ENCODE data around the gene RPP21.

The RPP21 gene

GRCh38 chr6:30355281-30355680 is 10.3 kb downstream of the RPP21 start:
- no peak overlapping the region for H2BK12ac ChIP-seq (ENCODE audit: low read length in 2 of 2)
- H3K4ac ChIP-seq (ENCODE audit: low read depth in 1 of 2, low read length in 2 of 2) = no peak overlapping the region
- DNase-seq = no peak
- H3K9me3 ChIP-seq (ENCODE audit: control insufficient read depth, low read length) = no peaks in the 10 kb centered on the region
- H3K4me1 ChIP-seq (ENCODE audit: control insufficient read depth, insufficient read depth, low read depth, low read length) = peaks cover 4% of the 10 kb centered on the region
- H4K8ac ChIP-seq (ENCODE audit: low read length) = no peak overlapping the region
- no peak overlapping the region for H2AFZ ChIP-seq (ENCODE audit: low read depth, low read length)
- no peak overlapping the region for H2BK120ac ChIP-seq (ENCODE audit: low read depth, low read length)
- no peak overlapping the region for H3K18ac ChIP-seq (ENCODE audit: low read depth in 1 of 2, low read length in 2 of 2)
- H3K4me3 ChIP-seq (ENCODE audit: insufficient read depth in 1 of 2, low read depth in 1 of 2, low read length in 2 of 2) = no peak overlapping the region
- peaks cover 36 to 43% of the 10 kb centered on the region in 2 experiments for H3K27me3 ChIP-seq (ENCODE audit: control insufficient read depth in 1 of 2, insufficient read depth in 1 of 2, low read length in 2 of 2)
- H3K9ac ChIP-seq (ENCODE audit: low read length) = no peak overlapping the region
- no peak overlapping the region for H2BK15ac ChIP-seq (ENCODE audit: low read depth, poor library complexity, severe bottlenecking)
- no peaks in the 10 kb centered on the region for H3K79me1 ChIP-seq (replicated peaks; ENCODE audit: low read length, poor library complexity, severe bottlenecking)
- 61% methylated on average over 4 of the region's 4 CpGs for WGBS
- no peak overlapping the region for H3K14ac ChIP-seq (ENCODE audit: low read length in 2 of 2)
- no peaks in the 10 kb centered on the region for H3K36me3 ChIP-seq (ENCODE audit: control insufficient read depth in 1 of 2, insufficient read depth in 2 of 2, low read depth in 1 of 2, low read length in 2 of 2)
- H2AK5ac ChIP-seq (ENCODE audit: low read length, severe bottlenecking) = no peak overlapping the region
- H3K4me2 ChIP-seq (ENCODE audit: low read length, poor library complexity, severe bottlenecking) = no peak overlapping the region
- no peak overlapping the region for H4K91ac ChIP-seq (ENCODE audit: low read length)
- no peak overlapping the region for H2BK5ac ChIP-seq (ENCODE audit: low read depth, low read length, poor library complexity, severe bottlenecking)
- no peak overlapping the region for H3K27ac ChIP-seq (ENCODE audit: low read length, poor library complexity, severe bottlenecking)
- no peak overlapping the region for H3K23ac ChIP-seq (ENCODE audit: low read length in 2 of 2)

DNA sequence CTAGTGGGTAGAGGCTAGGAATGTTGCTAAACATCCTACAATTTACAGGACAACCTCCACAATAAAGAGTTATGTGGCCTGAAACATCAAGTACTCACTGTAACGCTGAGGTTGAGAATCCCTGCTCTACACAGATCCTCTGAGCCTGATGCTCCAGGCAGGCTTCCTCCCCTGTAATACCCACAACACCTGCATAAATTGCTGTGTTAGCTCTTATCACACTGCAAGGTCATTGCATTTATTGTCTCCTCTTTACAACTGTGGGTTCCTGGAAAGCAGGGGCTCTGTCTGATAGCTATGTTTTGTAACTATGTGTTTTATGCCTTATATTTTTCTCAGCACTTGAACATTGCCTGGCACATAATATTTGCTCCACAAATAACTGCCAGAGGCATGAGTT is 11.6 kb downstream of the RPP21 start:
- no peak overlapping the region for H3K27ac ChIP-seq (ENCODE audit: low read length, poor library complexity, severe bottlenecking)
- H3K18ac ChIP-seq (ENCODE audit: low read depth in 1 of 2, low read length in 2 of 2) = no peak overlapping the region
- H3K4me1 ChIP-seq (ENCODE audit: control insufficient read depth, insufficient read depth, low read depth, low read length) = peaks cover 4% of the 10 kb centered on the region
- no peak overlapping the region for H3K14ac ChIP-seq (ENCODE audit: low read length in 2 of 2)
- no peaks in the 10 kb centered on the region for H3K79me1 ChIP-seq (replicated peaks; ENCODE audit: low read length, poor library complexity, severe bottlenecking)
- no peak overlapping the region for H3K23ac ChIP-seq (ENCODE audit: low read length in 2 of 2)
- H3K36me3 ChIP-seq (ENCODE audit: control insufficient read depth in 1 of 2, insufficient read depth in 2 of 2, low read depth in 1 of 2, low read length in 2 of 2) = no peaks in the 10 kb centered on the region
- H2BK15ac ChIP-seq (ENCODE audit: low read depth, poor library complexity, severe bottlenecking) = no peak overlapping the region
- no peak overlapping the region for H3K9ac ChIP-seq (ENCODE audit: low read length)
- DNase-seq = no peak
- H2AK5ac ChIP-seq (ENCODE audit: low read length, severe bottlenecking) = no peak overlapping the region
- no peak overlapping the region for H3K4me2 ChIP-seq (ENCODE audit: low read length, poor library complexity, severe bottlenecking)
- no peak overlapping the region for H2BK5ac ChIP-seq (ENCODE audit: low read depth, low read length, poor library complexity, severe bottlenecking)
- WGBS = 96% methylated on average over 1 of the region's 1 CpG
- H3K4ac ChIP-seq (ENCODE audit: low read depth in 1 of 2, low read length in 2 of 2) = no peak overlapping the region
- H2AFZ ChIP-seq (ENCODE audit: low read depth, low read length) = no peak overlapping the region
- H3K4me3 ChIP-seq (ENCODE audit: insufficient read depth in 1 of 2, low read depth in 1 of 2, low read length in 2 of 2) = no peak overlapping the region
- no peaks in the 10 kb centered on the region for H3K9me3 ChIP-seq (ENCODE audit: control insufficient read depth, low read length)
- H2BK120ac ChIP-seq (ENCODE audit: low read depth, low read length) = no peak overlapping the region
- H4K8ac ChIP-seq (ENCODE audit: low read length) = no peak overlapping the region
- H4K91ac ChIP-seq (ENCODE audit: low read length) = no peak overlapping the region
- H2BK12ac ChIP-seq (ENCODE audit: low read length in 2 of 2) = no peak overlapping the region
- H3K27me3 ChIP-seq (ENCODE audit: control insufficient read depth in 1 of 2, insufficient read depth in 1 of 2, low read length in 2 of 2) = peaks cover 41 to 56% of the 10 kb centered on the region in 2 experiments

DNA sequence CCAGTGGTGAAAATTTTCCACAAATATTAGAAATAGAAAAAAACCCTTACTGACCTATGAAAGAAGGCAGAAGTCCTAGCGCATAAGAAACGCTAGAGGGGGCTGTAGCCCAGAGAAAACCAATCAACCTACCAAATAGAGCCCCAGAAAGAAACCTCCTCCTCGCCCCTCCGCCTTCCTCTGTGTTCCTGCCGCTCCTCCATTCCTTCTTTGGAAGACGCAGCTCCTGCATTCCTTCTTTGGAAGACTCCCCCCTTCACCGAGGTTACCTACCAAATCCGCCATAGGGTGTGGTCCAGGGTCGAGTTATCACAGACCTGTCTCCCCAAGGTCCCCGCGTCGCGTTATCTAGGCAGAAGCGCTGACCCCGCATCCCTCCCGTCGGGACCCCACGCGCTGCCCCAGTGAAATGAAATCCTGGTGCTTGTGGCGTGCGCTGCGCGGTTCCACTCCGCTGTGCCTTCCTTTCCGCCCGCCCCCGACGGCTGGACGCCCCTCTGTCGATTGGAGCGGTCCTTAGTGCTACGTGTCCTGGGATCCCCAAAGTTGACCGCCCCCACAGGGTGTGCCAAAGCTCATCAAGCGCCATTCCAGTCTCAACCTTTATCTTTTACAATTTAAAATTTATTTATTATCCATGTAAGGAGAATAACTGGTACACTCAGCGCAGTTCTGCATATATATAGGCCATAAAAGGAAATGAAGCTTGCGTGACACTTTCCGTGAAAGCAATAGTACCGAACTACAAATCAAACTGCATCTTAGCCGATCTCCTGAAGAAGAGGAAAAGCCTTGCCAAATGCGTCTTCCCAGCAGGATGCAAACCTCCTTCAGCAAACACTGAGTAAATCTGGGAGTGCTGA is 13.0 kb downstream of the RPP21 start:
- no peak overlapping the region for H2BK120ac ChIP-seq (ENCODE audit: low read depth, low read length)
- no peak overlapping the region for H2AK5ac ChIP-seq (ENCODE audit: low read length, severe bottlenecking)
- no peaks in the 10 kb centered on the region for H3K36me3 ChIP-seq (ENCODE audit: control insufficient read depth in 1 of 2, insufficient read depth in 2 of 2, low read depth in 1 of 2, low read length in 2 of 2)
- DNase-seq = peak; percentile 80
- 12% methylated on average over 36 of the region's 40 CpGs for WGBS
- peaks cover 38 to 67% of the 10 kb centered on the region in 2 experiments for H3K27me3 ChIP-seq (ENCODE audit: control insufficient read depth in 1 of 2, insufficient read depth in 1 of 2, low read length in 2 of 2)
- H4K91ac ChIP-seq (ENCODE audit: low read length) = no peak overlapping the region
- H2BK15ac ChIP-seq (ENCODE audit: low read depth, poor library complexity, severe bottlenecking) = no peak overlapping the region
- peak overlapping the region; percentile 90 for H2AFZ ChIP-seq (ENCODE audit: low read depth, low read length)
- no peak overlapping the region for H3K4ac ChIP-seq (ENCODE audit: low read depth in 1 of 2, low read length in 2 of 2)
- H2BK5ac ChIP-seq (ENCODE audit: low read depth, low read length, poor library complexity, severe bottlenecking) = no peak overlapping the region
- no peak overlapping the region for H3K14ac ChIP-seq (ENCODE audit: low read length in 2 of 2)
- no peak overlapping the region for H3K18ac ChIP-seq (ENCODE audit: low read depth in 1 of 2, low read length in 2 of 2)
- H3K23ac ChIP-seq (ENCODE audit: low read length in 2 of 2) = peak overlapping the region in 1 of 2 experiments; percentile 54
- no peaks in the 10 kb centered on the region for H3K79me1 ChIP-seq (replicated peaks; ENCODE audit: low read length, poor library complexity, severe bottlenecking)
- peak overlapping the region; percentile 96 for H3K4me2 ChIP-seq (ENCODE audit: low read length, poor library complexity, severe bottlenecking)
- H2BK12ac ChIP-seq (ENCODE audit: low read length in 2 of 2) = peak overlapping the region in 1 of 2 experiments; percentile 24
- H4K8ac ChIP-seq (ENCODE audit: low read length) = peak overlapping the region; percentile 69
- peak overlapping the region; percentile 80 for H3K9ac ChIP-seq (ENCODE audit: low read length)
- peaks cover 4% of the 10 kb centered on the region for H3K4me1 ChIP-seq (ENCODE audit: control insufficient read depth, insufficient read depth, low read depth, low read length)
- peaks cover 5% of the 10 kb centered on the region for H3K9me3 ChIP-seq (ENCODE audit: control insufficient read depth, low read length)
- no peak overlapping the region for H3K27ac ChIP-seq (ENCODE audit: low read length, poor library complexity, severe bottlenecking)
- peak overlapping the region; percentile 55 to 86 for H3K4me3 ChIP-seq (ENCODE audit: insufficient read depth in 1 of 2, low read depth in 1 of 2, low read length in 2 of 2)

- Histone ChIP-seq H2BK15ac (ENCODE audit: low read depth, poor library complexity, severe bottlenecking) (no peak overlapping the region), H2AK5ac (ENCODE audit: low read length, severe bottlenecking) (no peak overlapping the region), H3K9me3 (ENCODE audit: control insufficient read depth, low read length) (peaks cover 5% of the 10 kb centered on the region), H3K18ac (ENCODE audit: low read depth in 1 of 2, low read length in 2 of 2) (no peak overlapping the region), H2BK5ac (ENCODE audit: low read depth, low read length, poor library complexity, severe bottlenecking) (no peak overlapping the region), H3K27ac (ENCODE audit: low read length, poor library complexity, severe bottlenecking) (no peak overlapping the region), H2BK12ac (ENCODE audit: low read length in 2 of 2) (no peak overlapping the region), H3K79me1 (replicated peaks; ENCODE audit: low read length, poor library complexity, severe bottlenecking) (no peaks in the 10 kb centered on the region), H3K36me3 (ENCODE audit: control insufficient read depth in 1 of 2, insufficient read depth in 2 of 2, low read depth in 1 of 2, low read length in 2 of 2) (no peaks in the 10 kb centered on the region), H3K27me3 (ENCODE audit: control insufficient read depth in 1 of 2, insufficient read depth in 1 of 2, low read length in 2 of 2) (peaks cover 48 to 79% of the 10 kb centered on the region in 2 experiments), H4K91ac (ENCODE audit: low read length) (no peak overlapping the region), H3K4ac (ENCODE audit: low read depth in 1 of 2, low read length in 2 of 2) (no peak overlapping the region), H3K4me2 (ENCODE audit: low read length, poor library complexity, severe bottlenecking) (no peak overlapping the region), H3K4me1 (ENCODE audit: control insufficient read depth, insufficient read depth, low read depth, low read length) (peaks cover 4% of the 10 kb centered on the region), H3K23ac (ENCODE audit: low read length in 2 of 2) (no peak overlapping the region), H3K14ac (ENCODE audit: low read length in 2 of 2) (no peak overlapping the region), H3K9ac (ENCODE audit: low read length) (no peak overlapping the region), H2BK120ac (ENCODE audit: low read depth, low read length) (no peak overlapping the region), H3K4me3 (ENCODE audit: insufficient read depth in 1 of 2, low read depth in 1 of 2, low read length in 2 of 2) (no peak overlapping the region), H4K8ac (ENCODE audit: low read length) (no peak overlapping the region), H2AFZ (ENCODE audit: low read depth, low read length) (no peak overlapping the region)
- DNase-seq = no peak
- 72% methylated on average over 5 of the region's 5 CpGs for WGBS
These were observed 14.3 kb downstream of the RPP21 start for GRCh38 chr6:30359276-30359675.
